GM19324 (cell line): Measurements from ENCODE around the gene BCAT1.
"Not testable (repeated sequence)": the region's sequence is repeated elsewhere in the genome, so short reads cannot be mapped to it uniquely, and the experiment has no call there.

Experiments used
- ATAC-seq: cut with Tn5 transposase; IDR thresholded peaks from one replicate; pipeline ENCODE4 v1.9.1; 2021; ENCODE audit warnings: mild to moderate bottlenecking, moderate library complexity; ENCODE audit not compliant: unreplicated experiment, low FRiP score

Gene BCAT1

GRCh38 chr12:24929953-24930352, 18.9 kb downstream of the BCAT1 start:
- no peak for ATAC-seq

GRCh38 chr12:24928533-24929306, 20.2 kb downstream of the BCAT1 start:
- ATAC-seq = not testable (repeated sequence)

- no peak for ATAC-seq
Observed at GRCh38 chr12:24928131-24928530, 20.8 kb downstream of the BCAT1 start.

GRCh38 chr12:24926080-24926479, 22.8 kb downstream of the BCAT1 start:
- not testable (repeated sequence) for ATAC-seq

GRCh38 chr12:24922090-24922489, 26.8 kb downstream of the BCAT1 start:
- ATAC-seq = no peak

- no peak for ATAC-seq
Observed at GRCh38 chr12:24921251-24922038, 27.5 kb downstream of the BCAT1 start.

- ATAC-seq = no peak
Observed at GRCh38 chr12:24920141-24920540, 28.8 kb downstream of the BCAT1 start.

GRCh38 chr12:24919346-24920001, 29.4 kb downstream of the BCAT1 start:
- ATAC-seq = no peak

GRCh38 chr12:24918596-24918995, 30.3 kb downstream of the BCAT1 start:
- ATAC-seq = no peak

GRCh38 chr12:24915501-24915900, 33.4 kb downstream of the BCAT1 start:
- no peak for ATAC-seq

GRCh38 chr12:24913953-24914352, 34.9 kb downstream of the BCAT1 start:
- no peak for ATAC-seq

GRCh38 chr12:24913130-24913529, 35.8 kb downstream of the BCAT1 start:
- no peak for ATAC-seq

- ATAC-seq = no peak
Observed at GRCh38 chr12:24911271-24911791, 37.6 kb downstream of the BCAT1 start.

GRCh38 chr12:24910192-24910591, 38.7 kb downstream of the BCAT1 start:
- not testable (repeated sequence) for ATAC-seq

GRCh38 chr12:24909667-24910066, 39.2 kb downstream of the BCAT1 start:
- ATAC-seq = no peak

- ATAC-seq = no peak
Observed at GRCh38 chr12:24907464-24907863, 41.4 kb downstream of the BCAT1 start.

- no peak for ATAC-seq
Observed at GRCh38 chr12:24906141-24906540, 42.8 kb downstream of the BCAT1 start.

GRCh38 chr12:24905431-24905830, 43.5 kb downstream of the BCAT1 start:
- ATAC-seq = no peak

GRCh38 chr12:24904871-24905270, 44.0 kb downstream of the BCAT1 start:
- no peak for ATAC-seq

- ATAC-seq = no peak
Observed at GRCh38 chr12:24903329-24904088, 45.4 kb downstream of the BCAT1 start.
